ENCODE results near the gene LPGAT1.

DNA sequence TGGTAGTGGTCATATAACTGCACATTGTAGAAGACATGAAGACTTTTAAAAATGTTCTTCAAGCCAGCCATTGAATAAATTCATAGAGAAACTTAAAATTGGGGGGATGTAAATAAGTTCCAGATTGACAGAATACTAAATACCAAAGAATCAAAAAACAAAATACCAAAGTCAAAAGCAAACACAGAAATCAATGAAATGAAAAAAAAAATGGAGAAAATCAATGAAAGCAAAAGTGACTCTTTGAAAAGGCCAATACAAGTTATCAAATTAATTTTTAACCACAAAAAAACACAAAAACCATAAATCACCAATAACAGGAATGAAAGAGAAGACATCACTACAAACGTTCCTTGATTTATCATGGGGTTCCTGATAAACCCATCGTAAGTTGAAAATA is 25.6 kb downstream of the LPGAT1 start:
- TF ChIP-seq EZH2 (IDR thresholded peaks at IDR 0.05) (no peak), FOXP2 (optimal IDR thresholded peaks at IDR 0.05; ENCODE audit: control extremely low read depth, extremely low read length, insufficient read depth) (no peak), POLR2AphosphoS5 (IDR thresholded peaks at IDR 0.05; ENCODE audit: borderline replicate concordance, low read depth, low read length) (no peak)
